Muscle of arm (tissue), 12 donors: ENCODE results near the gene AGBL4. TPM values are rescaled to one million over a fixed set of nuclear protein-coding genes. Genes with fewer than 3 reads are reported as not detected.

Experiments
- DNase-seq: peaks from one replicate; pipeline ENCODE4 v3.0.0-alpha.2; 2013
- polyA plus RNA-seq, 12 donors: library from polyadenylated mRNA; unstranded; fragments of 120-200 nt; gene quantifications; one replicate each; pipeline ENCODE4 v1.2.1, GENCODE V29; 2013; ENCODE audit not compliant: insufficient read length in 12 of 12

The AGBL4 gene
- polyA plus RNA-seq, 12 donors = 0.12 to 0.72 (median 0.21) TPM; not detected in 2

- DNase-seq = no peak
These were observed 1369.0 kb downstream of the AGBL4 start for GRCh38 chr1:48654606-48655210.

DNA sequence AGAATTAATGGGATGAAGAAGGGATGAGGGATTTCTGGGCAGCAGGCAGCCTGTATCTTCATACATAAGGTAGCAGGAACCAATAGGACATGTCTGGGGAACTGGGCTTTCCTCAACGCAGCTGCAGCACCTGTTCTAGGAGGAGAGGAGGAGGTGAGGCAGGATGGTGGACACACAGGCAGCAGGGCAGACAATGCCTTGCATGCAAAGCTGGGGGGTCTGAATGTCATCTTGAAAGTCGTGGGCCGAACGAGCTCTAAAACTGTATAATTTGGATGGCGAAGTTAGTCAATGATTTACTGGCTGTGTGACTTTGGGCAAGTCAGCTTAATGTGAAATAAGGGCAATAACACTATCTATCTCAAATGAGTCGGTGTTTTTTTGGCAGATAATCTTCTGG is 1371.4 kb downstream of the AGBL4 start:
- no peak for DNase-seq

GRCh38 chr1:48649880-48650279 is 1373.9 kb downstream of the AGBL4 start:
- no peak for DNase-seq

DNA sequence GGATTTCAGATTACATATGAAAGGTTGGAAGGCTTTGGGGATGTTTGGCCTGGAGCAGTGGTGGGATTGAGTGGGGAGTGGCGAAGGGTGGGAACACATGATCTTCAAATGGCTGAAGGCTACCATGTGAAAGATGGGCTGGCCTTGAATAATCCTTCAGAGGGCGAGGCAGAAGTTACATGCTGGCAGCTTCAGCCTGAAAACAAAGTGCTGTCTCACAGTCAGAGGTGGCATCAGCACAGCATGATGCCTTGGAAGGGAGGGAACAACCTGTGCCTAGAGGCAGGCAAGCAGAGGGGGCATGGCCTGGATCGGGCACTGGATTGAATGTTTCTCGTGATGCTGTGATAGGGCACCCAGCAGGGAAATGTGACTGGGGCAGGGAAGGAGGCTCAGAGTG is 1377.9 kb downstream of the AGBL4 start:
- DNase-seq = no peak

GRCh38 chr1:48644905-48645605 is 1378.7 kb downstream of the AGBL4 start:
- no peak for DNase-seq

DNA sequence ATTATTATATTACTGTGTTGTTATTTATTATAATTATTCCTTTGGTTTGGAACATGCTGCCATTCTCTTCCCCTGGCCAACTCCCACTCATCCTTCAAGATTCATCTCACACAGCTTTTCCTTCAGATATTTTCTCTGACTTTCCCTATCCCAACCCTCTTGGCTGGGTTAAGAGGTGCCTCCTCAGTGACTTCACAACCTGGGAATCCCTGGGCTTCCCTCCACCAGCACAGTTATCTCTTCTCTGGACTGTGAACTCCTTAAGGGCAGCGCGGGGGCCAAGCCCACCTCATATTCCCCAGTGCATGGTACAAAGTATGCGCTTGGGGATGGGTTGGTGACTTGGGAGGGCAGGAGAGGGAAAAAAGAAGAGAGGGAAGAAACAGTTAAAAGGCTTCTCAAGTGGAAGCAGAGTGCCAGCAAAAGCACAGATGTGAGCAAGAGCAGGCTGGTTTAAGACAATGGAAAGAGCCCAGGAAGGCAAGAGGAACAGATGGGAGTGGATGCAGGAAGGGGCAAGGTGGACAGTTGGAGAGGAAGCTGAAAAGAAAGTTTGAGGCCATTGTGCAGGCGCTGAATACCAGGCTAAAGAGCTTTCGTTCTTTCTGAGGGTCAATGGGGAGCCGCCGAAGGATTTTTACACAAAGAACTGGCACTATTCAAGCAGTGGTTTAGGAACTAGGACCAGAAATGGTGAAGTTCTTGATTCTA is 1379.4 kb downstream of the AGBL4 start:
- no peak for DNase-seq

DNA sequence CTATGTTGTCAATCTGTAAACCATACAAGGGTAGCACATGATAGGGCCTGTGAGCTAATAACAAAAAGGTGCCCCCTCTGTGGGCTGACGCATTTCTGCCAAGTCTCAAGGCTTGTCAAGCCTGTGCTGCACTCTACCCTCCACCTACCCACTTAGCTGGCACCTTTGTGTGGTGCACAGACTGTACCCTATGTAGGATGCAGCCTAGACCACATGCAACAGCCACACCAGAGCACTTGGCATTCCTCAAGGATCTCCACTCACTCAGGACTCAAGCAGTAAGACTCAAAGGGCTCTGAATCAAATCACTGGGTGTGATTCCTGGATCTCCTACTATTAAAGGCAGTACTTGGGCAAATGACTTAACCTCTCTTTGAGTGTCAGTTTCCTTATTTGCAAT is 1380.6 kb downstream of the AGBL4 start:
- no peak for DNase-seq

DNA sequence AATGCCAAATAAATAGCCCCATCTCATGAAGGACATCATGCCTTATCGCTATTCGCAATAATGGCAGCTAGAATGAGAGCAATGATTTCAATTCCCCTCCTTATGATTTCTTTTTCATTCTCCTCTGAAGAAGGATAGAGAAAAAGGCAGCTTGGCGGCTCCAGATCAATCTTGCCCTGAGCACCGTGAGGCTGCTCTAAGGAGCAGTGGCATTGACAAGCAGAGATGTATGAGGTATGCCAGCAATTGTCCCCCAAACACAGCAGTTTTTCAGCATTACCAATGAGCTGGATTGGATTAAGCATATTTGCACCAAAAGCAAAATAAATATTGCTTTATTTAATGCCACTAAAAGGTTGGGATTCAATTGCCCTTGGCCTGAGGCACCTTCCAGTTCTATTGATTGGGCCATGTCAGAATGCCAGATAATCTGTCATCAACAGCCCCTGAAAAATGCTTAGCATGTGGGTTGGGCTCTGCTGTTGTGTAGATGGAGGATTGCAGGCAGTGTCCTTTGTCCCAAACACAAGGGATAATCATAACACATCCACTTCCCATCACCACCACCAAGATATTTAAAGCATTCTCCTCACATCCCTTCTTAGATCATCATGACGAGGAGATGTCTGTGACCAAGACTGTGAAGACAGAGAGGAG is 1382.8 kb downstream of the AGBL4 start:
- DNase-seq = no peak

DNA sequence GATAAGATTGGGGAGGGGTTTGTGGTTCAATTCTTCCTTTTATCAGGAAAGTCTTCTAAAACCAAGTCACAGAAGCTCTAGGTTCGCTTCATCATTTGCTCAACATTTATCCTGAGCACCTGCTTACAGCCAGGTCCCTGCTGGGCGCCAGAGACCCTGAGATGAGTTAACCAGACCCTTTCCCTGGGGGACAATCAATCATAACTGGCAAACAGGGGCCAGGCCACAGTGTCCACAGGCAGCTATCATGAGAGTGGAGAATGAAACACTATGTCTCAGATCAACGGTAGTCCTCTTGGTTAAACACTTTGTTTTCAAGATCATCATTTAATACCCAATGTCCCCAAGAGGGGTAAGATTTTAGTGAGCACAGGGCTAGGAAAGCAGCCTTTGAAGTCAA is 1393.9 kb downstream of the AGBL4 start:
- no peak for DNase-seq

DNA sequence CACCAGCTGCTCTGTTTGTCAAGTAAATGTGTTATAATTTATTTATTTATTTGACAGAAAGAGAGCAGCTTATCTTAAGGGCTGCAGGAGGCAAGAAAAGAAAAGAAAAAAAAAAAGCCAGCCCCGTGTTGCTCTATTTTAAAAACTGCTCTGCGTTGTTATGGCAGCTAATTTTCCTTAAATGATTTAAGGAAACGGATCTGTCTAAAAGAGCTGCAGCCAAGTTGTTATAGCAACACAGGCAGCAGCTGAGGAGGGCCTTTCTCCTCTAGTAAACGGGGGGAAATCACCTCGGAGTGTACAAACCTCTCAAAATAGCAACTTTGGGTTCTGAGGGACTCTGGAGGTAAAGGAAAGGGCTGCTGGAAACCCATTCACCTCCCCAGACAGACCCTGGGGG is 1396.3 kb downstream of the AGBL4 start:
- DNase-seq = peak; percentile 46

GRCh38 chr1:48619539-48619938 is 1404.2 kb downstream of the AGBL4 start:
- DNase-seq = no peak

GRCh38 chr1:48617252-48617651 is 1406.5 kb downstream of the AGBL4 start:
- no peak for DNase-seq

- DNase-seq = no peak
These were observed 1407.0 kb downstream of the AGBL4 start for GRCh38 chr1:48616710-48617109.

GRCh38 chr1:48611841-48612240 is 1411.9 kb downstream of the AGBL4 start:
- no peak for DNase-seq

- DNase-seq = no peak
These were observed 1412.9 kb downstream of the AGBL4 start for GRCh38 chr1:48610628-48611542.

DNA sequence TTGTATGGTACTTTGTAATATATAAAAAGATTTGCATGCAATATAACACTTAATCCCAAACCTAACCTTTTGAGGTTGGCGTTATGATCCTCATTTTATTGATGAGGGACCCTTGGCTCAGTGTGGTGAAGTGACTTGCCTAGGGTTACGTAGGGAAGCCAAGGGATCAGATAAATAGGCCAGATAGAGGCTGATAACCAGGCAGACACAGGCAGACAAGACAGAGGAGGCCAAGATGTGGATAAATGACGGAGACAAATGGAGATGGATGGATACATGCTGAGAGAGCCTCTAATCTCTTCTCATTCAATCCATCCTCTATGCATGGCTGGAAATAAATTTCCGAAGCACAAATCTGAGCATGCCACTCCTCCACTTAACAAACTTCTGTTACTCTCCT is 1414.9 kb downstream of the AGBL4 start:
- no peak for DNase-seq

DNA sequence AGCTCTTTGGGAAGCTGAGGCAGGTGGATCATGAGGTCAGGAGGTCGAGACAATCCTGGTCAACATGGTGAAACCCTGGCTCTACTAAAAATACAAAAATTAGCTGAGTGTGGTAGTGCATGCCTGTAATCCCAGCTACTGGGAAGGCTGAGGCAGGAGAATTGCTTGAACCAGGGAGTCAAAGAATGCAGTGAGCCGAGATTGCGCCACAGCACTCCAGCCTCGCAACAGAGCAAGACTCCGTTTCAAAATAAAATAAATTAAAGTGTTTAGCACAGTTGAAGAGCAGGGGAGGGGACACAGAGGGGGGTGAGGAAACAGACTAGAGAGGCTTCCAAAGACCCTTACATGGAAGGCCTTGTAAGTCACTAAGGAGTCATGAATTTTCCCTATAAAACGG is 1420.5 kb downstream of the AGBL4 start:
- no peak for DNase-seq

GRCh38 chr1:48602349-48602748 is 1421.4 kb downstream of the AGBL4 start:
- no peak for DNase-seq

GRCh38 chr1:48600182-48600581 is 1423.6 kb downstream of the AGBL4 start:
- DNase-seq = no peak

DNA sequence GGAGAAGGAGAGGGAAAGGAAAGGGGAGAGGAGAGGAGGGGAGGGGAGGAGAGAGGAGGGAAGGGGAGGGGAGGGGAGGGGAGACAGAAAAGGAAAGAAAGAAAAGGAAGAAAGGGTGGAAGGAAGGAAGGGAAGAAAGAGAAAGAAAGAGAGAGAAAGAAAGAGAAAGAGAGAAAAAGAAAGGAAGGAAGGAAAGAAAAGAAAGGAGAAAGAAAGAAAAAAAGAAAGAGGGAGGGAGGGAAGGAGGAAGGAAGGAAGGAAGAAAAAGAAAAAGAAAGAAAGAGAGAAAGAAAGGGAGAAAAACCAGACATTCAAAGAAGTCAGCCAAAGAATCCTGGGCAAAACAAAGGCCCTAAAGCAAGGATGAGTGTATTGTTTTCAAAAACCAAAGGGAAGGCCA is 1426.1 kb downstream of the AGBL4 start:
- no peak for DNase-seq

DNA sequence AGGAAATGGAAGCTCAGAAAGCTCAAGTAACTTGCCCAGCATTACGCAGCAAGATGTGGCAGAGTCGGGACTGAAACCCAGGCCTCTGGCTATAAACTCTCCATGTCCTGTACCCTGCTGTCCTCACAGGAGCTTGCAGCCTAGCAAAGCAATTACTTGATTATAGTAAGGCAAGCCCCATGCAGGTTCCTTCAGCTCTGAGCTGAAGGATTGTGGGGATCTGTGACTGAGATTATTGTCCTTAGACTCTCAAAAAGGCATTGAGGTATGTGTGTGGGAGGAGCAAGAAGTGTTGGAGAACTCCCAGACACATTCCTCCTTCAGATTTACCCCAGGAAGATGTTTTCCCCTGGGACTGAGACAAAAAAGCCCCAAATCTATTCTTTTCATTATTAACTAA is 1427.7 kb downstream of the AGBL4 start:
- no peak for DNase-seq

- no peak for DNase-seq
These were observed 1428.1 kb downstream of the AGBL4 start for GRCh38 chr1:48595613-48596012.
